Choroid plexus epithelial cell (primary cell): ENCODE results near the gene CDKN2B-AS1.

Experiments used
- DNase-seq: peaks from one replicate; pipeline ENCODE4 v3.0.0-alpha.2; 2010; ENCODE audit warnings: low read depth
- H3K4me3 ChIP-seq: 2 replicates; pipeline ENCODE4 v1.5.1; 2011; ENCODE audit warnings: low read depth, mild to moderate bottlenecking, control low read depth, low read length, moderate library complexity
- TF ChIP-seq, protein P1 (sequence below): conservative IDR thresholded peaks from 2 replicates; pipeline ENCODE4 v1.5.1; 2011; ENCODE audit warnings: low read depth, mild to moderate bottlenecking, control low read depth, inconsistent platforms, low read length, moderate library complexity

CDKN2B-AS1 gene

GRCh38 chr9:22036866-22037626, 42.5 kb downstream of the CDKN2B-AS1 start:
- DNase-seq, result peak; percentile 43
- no peak overlapping the region for H3K4me3 ChIP-seq
- TF ChIP-seq, protein P1, sequence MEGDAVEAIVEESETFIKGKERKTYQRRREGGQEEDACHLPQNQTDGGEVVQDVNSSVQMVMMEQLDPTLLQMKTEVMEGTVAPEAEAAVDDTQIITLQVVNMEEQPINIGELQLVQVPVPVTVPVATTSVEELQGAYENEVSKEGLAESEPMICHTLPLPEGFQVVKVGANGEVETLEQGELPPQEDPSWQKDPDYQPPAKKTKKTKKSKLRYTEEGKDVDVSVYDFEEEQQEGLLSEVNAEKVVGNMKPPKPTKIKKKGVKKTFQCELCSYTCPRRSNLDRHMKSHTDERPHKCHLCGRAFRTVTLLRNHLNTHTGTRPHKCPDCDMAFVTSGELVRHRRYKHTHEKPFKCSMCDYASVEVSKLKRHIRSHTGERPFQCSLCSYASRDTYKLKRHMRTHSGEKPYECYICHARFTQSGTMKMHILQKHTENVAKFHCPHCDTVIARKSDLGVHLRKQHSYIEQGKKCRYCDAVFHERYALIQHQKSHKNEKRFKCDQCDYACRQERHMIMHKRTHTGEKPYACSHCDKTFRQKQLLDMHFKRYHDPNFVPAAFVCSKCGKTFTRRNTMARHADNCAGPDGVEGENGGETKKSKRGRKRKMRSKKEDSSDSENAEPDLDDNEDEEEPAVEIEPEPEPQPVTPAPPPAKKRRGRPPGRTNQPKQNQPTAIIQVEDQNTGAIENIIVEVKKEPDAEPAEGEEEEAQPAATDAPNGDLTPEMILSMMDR, result no peak

- H3K4me3 ChIP-seq, result no peak overlapping the region
- TF ChIP-seq, protein P1, result peak; percentile 55
- DNase-seq, result peak; percentile 66
These were observed 43.5 kb downstream of the CDKN2B-AS1 start for GRCh38 chr9:22037954-22038690.

GRCh38 chr9:22039258-22039657, 44.7 kb downstream of the CDKN2B-AS1 start:
- peak; percentile 47 for DNase-seq
- no peak overlapping the region for H3K4me3 ChIP-seq
- TF ChIP-seq, protein P1, result no peak

GRCh38 chr9:22040760-22041159, 46.2 kb downstream of the CDKN2B-AS1 start:
- H3K4me3 ChIP-seq, result no peak overlapping the region
- DNase-seq, result peak; percentile 61
- TF ChIP-seq, protein P1, result no peak

DNA sequence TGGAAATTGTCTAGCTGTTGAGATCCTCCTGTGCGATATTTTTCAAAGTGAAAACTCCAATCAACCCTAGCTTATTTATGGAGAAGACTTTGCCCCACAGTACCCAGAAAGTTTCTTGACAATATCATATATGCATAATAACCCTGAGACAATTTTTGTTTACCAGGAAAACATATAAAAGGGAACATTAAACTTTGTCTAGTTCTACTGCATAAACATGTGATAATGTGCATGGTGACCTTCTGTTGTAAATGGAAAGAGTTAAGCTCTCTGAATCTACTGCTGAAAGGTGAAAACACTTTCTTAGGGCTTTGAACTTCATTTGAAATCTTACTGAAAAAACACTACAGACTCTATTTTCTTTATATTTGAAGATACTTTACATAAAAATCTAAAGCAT, 46.8 kb downstream of the CDKN2B-AS1 start:
- H3K4me3 ChIP-seq, result no peak overlapping the region
- DNase-seq, result no peak
- TF ChIP-seq, protein P1, result no peak

DNA sequence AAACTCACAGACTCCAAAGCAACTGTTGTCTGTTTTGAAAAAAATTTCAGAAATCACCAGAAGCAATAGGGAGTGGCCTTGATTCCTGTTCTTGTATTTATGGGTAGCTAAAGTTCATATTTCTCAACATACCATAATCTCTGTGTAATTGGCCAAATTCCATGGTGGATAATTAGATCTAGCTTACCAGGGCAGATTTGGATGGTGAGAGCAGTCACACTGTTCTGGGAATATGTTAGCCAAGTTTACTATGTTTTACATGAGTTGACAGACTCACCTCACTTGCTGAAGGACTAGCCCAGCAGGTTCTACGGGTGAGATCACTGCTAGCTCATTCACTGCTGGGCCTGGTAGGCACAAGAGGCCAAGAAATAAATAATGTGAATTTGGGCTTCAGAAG, 47.2 kb downstream of the CDKN2B-AS1 start:
- DNase-seq, result peak; percentile 48
- no peak overlapping the region for H3K4me3 ChIP-seq
- TF ChIP-seq, protein P1, result no peak
